GM18951 (cell line): ENCODE data around the gene HOXB6.

Source experiments
- POLR2A ChIP-seq: IDR thresholded peaks from 4 replicates; pipeline ENCODE4 v1.6.1; 2011; ENCODE audit warnings: mild to moderate bottlenecking; ENCODE audit not compliant: insufficient read length, insufficient read depth; ENCODE audit errors: extremely low read depth
- in situ Hi-C: fragments of 300-500 bp; cut with MboI; formaldehyde crosslinking; loops from one replicate; pipeline ENCODE4 v1.12.0; 2022; ENCODE audit warnings: low sequenced_read_pairs, mixed read lengths, inconsistent platforms; ENCODE audit not compliant: unreplicated experiment

HOXB6 gene

GRCh38 chr17:48596000-48596734 lies 8.6 kb downstream of the HOXB6 start:
- in situ Hi-C loops = no loop called here
- TF ChIP-seq POLR2A = no peak

GRCh38 chr17:48595278-48595999 lies 9.3 kb downstream of the HOXB6 start:
- in situ Hi-C loops = no loop called here
- no peak for TF ChIP-seq POLR2A

GRCh38 chr17:48594538-48595277 lies 10.1 kb downstream of the HOXB6 start:
- TF ChIP-seq POLR2A = no peak
- in situ Hi-C loops = no loop called here

- TF ChIP-seq POLR2A = no peak
- in situ Hi-C loops = no loop called here
These were observed 10.8 kb downstream of the HOXB6 start for GRCh38 chr17:48593840-48594537.

- in situ Hi-C loops = no loop called here
- no peak for TF ChIP-seq POLR2A
These were observed 11.5 kb downstream of the HOXB6 start, which contains the start of gene HOXB5 for GRCh38 chr17:48593126-48593829. HOXB5 (minus strand) TSS chr17:48593779; CDS start chr17:48593682, 97 bp downstream.

GRCh38 chr17:48592577-48592976 lies 12.2 kb downstream of the HOXB6 start:
- in situ Hi-C loops = no loop called here
- TF ChIP-seq POLR2A = no peak

- TF ChIP-seq POLR2A = no peak
- in situ Hi-C loops = no loop called here
These were observed 12.7 kb downstream of the HOXB6 start for GRCh38 chr17:48592057-48592514.

- no peak for TF ChIP-seq POLR2A
- in situ Hi-C loops = no loop called here
These were observed 13.3 kb downstream of the HOXB6 start for GRCh38 chr17:48591255-48592056.

GRCh38 chr17:48590607-48591161 lies 14.1 kb downstream of the HOXB6 start:
- TF ChIP-seq POLR2A = no peak
- in situ Hi-C loops = no loop called here

- no peak for TF ChIP-seq POLR2A
- in situ Hi-C loops = no loop called here
These were observed 14.8 kb downstream of the HOXB6 start, which contains the start of gene HOXB3 for GRCh38 chr17:48589831-48590606. HOXB3 (minus strand) TSS chr17:48590241; CDS start chr17:48552474, 37,767 bp downstream.
